Skeletal muscle satellite cell (primary cell): ENCODE measurements around the gene CHST11.

Experiments
- H3K27me3 ChIP-seq: 2 replicates; pipeline ENCODE4 v1.7.0; 2013; ENCODE audit warnings: low read length; ENCODE audit not compliant: control insufficient read depth, insufficient read depth
- H3K36me3 ChIP-seq: 2 replicates; pipeline ENCODE4 v1.7.0; 2013; ENCODE audit warnings: mild to moderate bottlenecking, control low read depth, low read length; ENCODE audit not compliant: insufficient read depth
- H3K4me1 ChIP-seq: 2 replicates; pipeline ENCODE4 v1.7.0; 2013; ENCODE audit warnings: low read length; ENCODE audit not compliant: control insufficient read depth, insufficient read depth
- H3K4me2 ChIP-seq: 2 replicates; pipeline ENCODE4 v1.7.0; 2013; ENCODE audit warnings: mild to moderate bottlenecking, low read length
- H3K4me3 ChIP-seq: 2 replicates; pipeline ENCODE4 v1.7.0; 2013; ENCODE audit warnings: low read length
- H3K9ac ChIP-seq: 2 replicates; pipeline ENCODE4 v1.7.0; 2013; ENCODE audit warnings: mild to moderate bottlenecking, low read depth, low read length, moderate library complexity
- H3K9me3 ChIP-seq: replicated peaks from 2 replicates; pipeline ENCODE4 v1.7.0; 2013; ENCODE audit warnings: mild to moderate bottlenecking, control low read depth, low read length

Gene CHST11

GRCh38 chr12:104585448-104586055 lies 128.8 kb downstream of the CHST11 start:
- no peak overlapping the region for H3K9ac ChIP-seq
- H3K9me3 ChIP-seq: no peaks in the 10 kb centered on the region
- H3K36me3 ChIP-seq: no peaks in the 10 kb centered on the region
- no peak overlapping the region for H3K4me2 ChIP-seq
- no peak overlapping the region for H3K4me3 ChIP-seq
- peaks cover 14% of the 10 kb centered on the region for H3K4me1 ChIP-seq
- H3K27me3 ChIP-seq: no peaks in the 10 kb centered on the region

GRCh38 chr12:104586351-104586919 lies 129.7 kb downstream of the CHST11 start:
- no peak overlapping the region for H3K9ac ChIP-seq
- no peaks in the 10 kb centered on the region for H3K27me3 ChIP-seq
- H3K36me3 ChIP-seq: no peaks in the 10 kb centered on the region
- H3K9me3 ChIP-seq: no peaks in the 10 kb centered on the region
- peaks cover 14% of the 10 kb centered on the region for H3K4me1 ChIP-seq
- H3K4me3 ChIP-seq: no peak overlapping the region
- H3K4me2 ChIP-seq: no peak overlapping the region

- H3K4me3 ChIP-seq: peak overlapping the region; percentile 35
- no peaks in the 10 kb centered on the region for H3K9me3 ChIP-seq
- H3K4me1 ChIP-seq: peaks cover 14% of the 10 kb centered on the region
- no peaks in the 10 kb centered on the region for H3K27me3 ChIP-seq
- H3K4me2 ChIP-seq: peak overlapping the region; percentile 60
- H3K9ac ChIP-seq: no peak overlapping the region
- H3K36me3 ChIP-seq: no peaks in the 10 kb centered on the region
These were observed 131.5 kb downstream of the CHST11 start for GRCh38 chr12:104588047-104588920.

- Histone ChIP-seq H3K9ac (no peak overlapping the region), H3K4me2 (peak overlapping the region; percentile 60), H3K36me3 (no peaks in the 10 kb centered on the region), H3K4me1 (peaks cover 14% of the 10 kb centered on the region), H3K4me3 (no peak overlapping the region), H3K9me3 (no peaks in the 10 kb centered on the region), H3K27me3 (no peaks in the 10 kb centered on the region)
These were observed 132.3 kb downstream of the CHST11 start for GRCh38 chr12:104588921-104589590.

- Histone ChIP-seq H3K9ac (no peak overlapping the region), H3K4me1 (peaks cover 14% of the 10 kb centered on the region)
These were observed 133.3 kb downstream of the CHST11 start for GRCh38 chr12:104590022-104590421.

GRCh38 chr12:104591257-104591885 lies 134.6 kb downstream of the CHST11 start:
- H3K4me1 ChIP-seq: peaks cover 24% of the 10 kb centered on the region
- H3K36me3 ChIP-seq: no peaks in the 10 kb centered on the region
- no peaks in the 10 kb centered on the region for H3K27me3 ChIP-seq
- H3K4me2 ChIP-seq: no peak overlapping the region
- no peaks in the 10 kb centered on the region for H3K9me3 ChIP-seq
- no peak overlapping the region for H3K4me3 ChIP-seq
- no peak overlapping the region for H3K9ac ChIP-seq

More at GRCh38 chr12:104590022-104590421, 133.3 kb downstream of the CHST11 start:
- no peaks in the 10 kb centered on the region for H3K27me3 ChIP-seq
- no peaks in the 10 kb centered on the region for H3K36me3 ChIP-seq
- no peaks in the 10 kb centered on the region for H3K9me3 ChIP-seq
- no peak overlapping the region for H3K4me2 ChIP-seq
- no peak overlapping the region for H3K4me3 ChIP-seq

- H3K4me2 ChIP-seq: no peak overlapping the region
- no peak overlapping the region for H3K9ac ChIP-seq
- no peaks in the 10 kb centered on the region for H3K27me3 ChIP-seq
- H3K36me3 ChIP-seq: no peaks in the 10 kb centered on the region
- peaks cover 27% of the 10 kb centered on the region for H3K4me1 ChIP-seq
- no peaks in the 10 kb centered on the region for H3K9me3 ChIP-seq
- H3K4me3 ChIP-seq: no peak overlapping the region
These were observed 136.7 kb downstream of the CHST11 start for GRCh38 chr12:104593482-104593881.

GRCh38 chr12:104596134-104596799 lies 139.5 kb downstream of the CHST11 start:
- Histone ChIP-seq H3K4me1 (peaks cover 22% of the 10 kb centered on the region), H3K9ac (no peak overlapping the region), H3K27me3 (no peaks in the 10 kb centered on the region), H3K4me2 (peak overlapping the region; percentile 64), H3K9me3 (no peaks in the 10 kb centered on the region), H3K36me3 (no peaks in the 10 kb centered on the region), H3K4me3 (no peak overlapping the region)

- Histone ChIP-seq H3K9me3 (no peaks in the 10 kb centered on the region), H3K27me3 (no peaks in the 10 kb centered on the region), H3K9ac (no peak overlapping the region), H3K4me3 (no peak overlapping the region), H3K4me2 (peak overlapping the region; percentile 64), H3K4me1 (peaks cover 22% of the 10 kb centered on the region), H3K36me3 (no peaks in the 10 kb centered on the region)
These were observed 140.4 kb downstream of the CHST11 start for GRCh38 chr12:104596898-104597843.
